Measurements from ENCODE around the gene GPR137B.

Gene GPR137B

DNA sequence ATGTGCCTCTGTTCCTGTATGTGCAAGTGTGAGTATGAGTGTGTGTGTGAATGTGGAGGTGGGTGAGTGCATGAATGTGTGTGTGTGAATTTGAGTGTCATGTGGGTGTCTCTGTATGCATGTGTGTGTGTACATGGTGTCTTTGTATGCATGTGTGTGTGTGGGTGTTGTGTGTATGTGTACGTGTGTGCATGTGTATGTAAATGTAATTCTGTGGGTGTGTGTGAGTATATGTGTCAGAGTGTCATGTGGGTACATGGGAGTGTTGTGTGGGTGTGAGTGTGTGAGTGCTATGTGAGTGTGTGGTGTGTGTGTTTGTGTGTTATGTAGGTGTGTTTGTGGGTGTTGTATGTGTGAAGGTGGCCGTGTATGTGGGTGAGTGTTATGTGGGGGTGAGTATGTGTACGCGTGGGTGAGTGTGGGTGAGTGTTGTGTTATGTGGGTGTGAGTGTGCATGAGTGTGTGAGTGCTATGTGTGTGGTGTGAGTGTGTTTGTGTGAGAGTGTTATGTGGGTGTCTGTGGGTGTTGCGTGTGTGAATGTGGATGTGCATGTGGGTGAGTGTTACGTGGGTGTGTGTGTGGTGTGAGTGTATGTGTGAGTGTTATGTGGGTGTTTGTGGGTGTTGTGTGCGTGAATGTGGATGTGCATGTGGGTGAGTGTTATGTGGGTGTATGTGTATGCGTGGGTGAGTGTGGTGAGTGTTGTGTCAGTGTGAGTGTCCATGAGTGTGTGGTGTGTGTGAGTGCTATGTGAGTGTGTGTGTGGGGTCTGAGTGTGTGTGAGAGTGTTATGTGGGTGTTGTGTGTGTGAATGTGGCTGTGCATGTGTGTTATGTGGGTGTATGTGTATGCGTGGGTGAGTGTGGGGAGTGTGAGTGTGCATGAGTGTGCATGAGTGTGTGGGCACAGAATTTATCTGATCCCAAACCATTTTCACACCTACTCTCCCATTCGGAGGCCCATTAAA, 40.8 kb upstream of the GPR137B start:
- H3K9ac ChIP-seq (ENCODE audit: low read length) = no peak overlapping the region
- H3K9me3 ChIP-seq (ENCODE audit: insufficient read depth, low read length) = no peaks in the 10 kb centered on the region
- H4K20me1 ChIP-seq (ENCODE audit: low read depth, low read length) = no peaks in the 10 kb centered on the region
- no peak overlapping the region for H3K27ac ChIP-seq (ENCODE audit: low read depth, low read length)
- TF ChIP-seq, protein P1, sequence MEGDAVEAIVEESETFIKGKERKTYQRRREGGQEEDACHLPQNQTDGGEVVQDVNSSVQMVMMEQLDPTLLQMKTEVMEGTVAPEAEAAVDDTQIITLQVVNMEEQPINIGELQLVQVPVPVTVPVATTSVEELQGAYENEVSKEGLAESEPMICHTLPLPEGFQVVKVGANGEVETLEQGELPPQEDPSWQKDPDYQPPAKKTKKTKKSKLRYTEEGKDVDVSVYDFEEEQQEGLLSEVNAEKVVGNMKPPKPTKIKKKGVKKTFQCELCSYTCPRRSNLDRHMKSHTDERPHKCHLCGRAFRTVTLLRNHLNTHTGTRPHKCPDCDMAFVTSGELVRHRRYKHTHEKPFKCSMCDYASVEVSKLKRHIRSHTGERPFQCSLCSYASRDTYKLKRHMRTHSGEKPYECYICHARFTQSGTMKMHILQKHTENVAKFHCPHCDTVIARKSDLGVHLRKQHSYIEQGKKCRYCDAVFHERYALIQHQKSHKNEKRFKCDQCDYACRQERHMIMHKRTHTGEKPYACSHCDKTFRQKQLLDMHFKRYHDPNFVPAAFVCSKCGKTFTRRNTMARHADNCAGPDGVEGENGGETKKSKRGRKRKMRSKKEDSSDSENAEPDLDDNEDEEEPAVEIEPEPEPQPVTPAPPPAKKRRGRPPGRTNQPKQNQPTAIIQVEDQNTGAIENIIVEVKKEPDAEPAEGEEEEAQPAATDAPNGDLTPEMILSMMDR (IDR thresholded peaks at IDR 0.05; ENCODE audit: insufficient read depth, low read length, poor library complexity, severe bottlenecking) = no peak
- no peak for TF ChIP-seq EZH2phosphoT487 (conservative IDR thresholded peaks at IDR 0.05; ENCODE audit: low read length)
- H3K79me2 ChIP-seq (ENCODE audit: insufficient read depth, low read length) = no peaks in the 10 kb centered on the region
- H3K4me3 ChIP-seq (ENCODE audit: insufficient read depth, low read length, poor library complexity, severe bottlenecking) = no peak overlapping the region
- no peak overlapping the region for H3K4me2 ChIP-seq (ENCODE audit: low read depth, low read length, poor library complexity, severe bottlenecking)
- H2AFZ ChIP-seq (ENCODE audit: low read depth, low read length, severe bottlenecking) = no peak overlapping the region
- H3F3A ChIP-seq (ENCODE audit: insufficient read depth) = no peaks in the 10 kb centered on the region
- H3K9me2 ChIP-seq (replicated peaks; ENCODE audit: insufficient read depth, low read length) = no peaks in the 10 kb centered on the region
- no peaks in the 10 kb centered on the region for H3K27me3 ChIP-seq (ENCODE audit: low read length)
- no peaks in the 10 kb centered on the region for H3K36me3 ChIP-seq (ENCODE audit: low read length)

DNA sequence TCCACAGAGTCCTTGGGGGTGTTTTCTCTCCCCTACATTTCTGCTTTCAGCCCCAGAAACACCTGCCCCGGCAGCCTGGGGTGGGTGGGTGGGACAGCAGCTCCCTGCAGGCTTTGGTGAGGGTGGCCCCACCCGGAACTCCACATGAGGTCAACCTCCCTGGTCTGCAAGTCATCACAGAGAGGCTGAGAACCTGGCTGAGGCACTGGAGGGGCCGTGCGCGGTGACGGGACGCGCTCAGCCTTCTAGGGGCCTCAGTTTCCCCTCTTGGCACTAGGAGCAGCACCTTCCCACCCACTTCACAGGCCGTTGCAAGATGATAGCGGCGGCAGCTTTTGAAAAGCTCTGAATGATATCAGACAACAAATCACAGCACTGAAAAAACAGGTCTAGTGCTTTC, 39.7 kb upstream of the GPR137B start:
- H3F3A ChIP-seq (ENCODE audit: insufficient read depth) = no peaks in the 10 kb centered on the region
- no peaks in the 10 kb centered on the region for H3K36me3 ChIP-seq (ENCODE audit: low read length)
- no peaks in the 10 kb centered on the region for H3K79me2 ChIP-seq (ENCODE audit: insufficient read depth, low read length)
- no peaks in the 10 kb centered on the region for H3K9me2 ChIP-seq (replicated peaks; ENCODE audit: insufficient read depth, low read length)
- H3K9ac ChIP-seq (ENCODE audit: low read length) = no peak overlapping the region
- no peaks in the 10 kb centered on the region for H3K9me3 ChIP-seq (ENCODE audit: insufficient read depth, low read length)
- no peak overlapping the region for H3K27ac ChIP-seq (ENCODE audit: low read depth, low read length)
- H2AFZ ChIP-seq (ENCODE audit: low read depth, low read length, severe bottlenecking) = no peak overlapping the region
- H3K4me2 ChIP-seq (ENCODE audit: low read depth, low read length, poor library complexity, severe bottlenecking) = no peak overlapping the region
- TF ChIP-seq, protein P1 (IDR thresholded peaks at IDR 0.05; ENCODE audit: insufficient read depth, low read length, poor library complexity, severe bottlenecking) = no peak
- TF ChIP-seq EZH2phosphoT487 (conservative IDR thresholded peaks at IDR 0.05; ENCODE audit: low read length) = no peak
- H3K27me3 ChIP-seq (ENCODE audit: low read length) = no peaks in the 10 kb centered on the region
- no peaks in the 10 kb centered on the region for H4K20me1 ChIP-seq (ENCODE audit: low read depth, low read length)
- no peak overlapping the region for H3K4me3 ChIP-seq (ENCODE audit: insufficient read depth, low read length, poor library complexity, severe bottlenecking)

- H3F3A ChIP-seq (ENCODE audit: insufficient read depth) = no peaks in the 10 kb centered on the region
- no peaks in the 10 kb centered on the region for H3K79me2 ChIP-seq (ENCODE audit: insufficient read depth, low read length)
- H3K27me3 ChIP-seq (ENCODE audit: low read length) = no peaks in the 10 kb centered on the region
- no peak overlapping the region for H2AFZ ChIP-seq (ENCODE audit: low read depth, low read length, severe bottlenecking)
- TF ChIP-seq, protein P1 (IDR thresholded peaks at IDR 0.05; ENCODE audit: insufficient read depth, low read length, poor library complexity, severe bottlenecking) = no peak
- no peak for TF ChIP-seq EZH2phosphoT487 (conservative IDR thresholded peaks at IDR 0.05; ENCODE audit: low read length)
- H3K36me3 ChIP-seq (ENCODE audit: low read length) = no peaks in the 10 kb centered on the region
- H3K9ac ChIP-seq (ENCODE audit: low read length) = no peak overlapping the region
- no peak overlapping the region for H3K27ac ChIP-seq (ENCODE audit: low read depth, low read length)
- H3K4me2 ChIP-seq (ENCODE audit: low read depth, low read length, poor library complexity, severe bottlenecking) = no peak overlapping the region
- no peaks in the 10 kb centered on the region for H4K20me1 ChIP-seq (ENCODE audit: low read depth, low read length)
- H3K4me3 ChIP-seq (ENCODE audit: insufficient read depth, low read length, poor library complexity, severe bottlenecking) = no peak overlapping the region
- no peaks in the 10 kb centered on the region for H3K9me3 ChIP-seq (ENCODE audit: insufficient read depth, low read length)
- no peaks in the 10 kb centered on the region for H3K9me2 ChIP-seq (replicated peaks; ENCODE audit: insufficient read depth, low read length)
These were observed 39.3 kb upstream of the GPR137B start for GRCh38 chr1:236103059-236103458.

Measured in SU-DHL-6 (cell line).